ENCODE results near the gene ELFN2. TPM values are rescaled to one million over a fixed set of nuclear protein-coding genes. Genes with fewer than 3 reads are reported as not detected.

The ELFN2 gene
- polyA plus RNA-seq, 3 donors: 0.01 TPM; not detected in 2

- Histone ChIP-seq H3K79me2 (ENCODE audit: insufficient read depth, low read length) (no peaks in the 10 kb centered on the region), H4K20me1 (ENCODE audit: insufficient read depth, low read length) (no peaks in the 10 kb centered on the region), H3K4me1 (ENCODE audit: control insufficient read depth in 1 of 2, insufficient read depth in 2 of 2, low read length in 2 of 2) (peaks cover 13 to 17% of the 10 kb centered on the region in 2 donors), H3K4me3 (replicated peaks in 1 of 3; ENCODE audit: low read depth in 2 of 3, low read length in 3 of 3) (no peak overlapping the region), H3K4me2 (replicated peaks; ENCODE audit: extremely low read depth, low read length, poor library complexity, severe bottlenecking) (no peak overlapping the region), H3K36me3 (replicated peaks in 1 of 2; ENCODE audit: control insufficient read depth in 1 of 2, insufficient read depth in 2 of 2, low read length in 2 of 2) (no peaks in the 10 kb centered on the region), H2AFZ (ENCODE audit: insufficient read depth, low read depth, low read length, poor library complexity, severe bottlenecking) (no peak overlapping the region), H3K9me3 (replicated peaks in 1 of 2; ENCODE audit: control insufficient read depth in 1 of 2, insufficient read depth in 1 of 2, low read length in 2 of 2) (peaks cover 0 to 15% of the 10 kb centered on the region in 2 donors), H3K27me3 (ENCODE audit: control insufficient read depth in 2 of 2, insufficient read depth in 2 of 2, low read length in 2 of 2) (peaks cover 22 to 59% of the 10 kb centered on the region in 2 donors), H3K27ac (ENCODE audit: low read depth in 1 of 2, low read length in 2 of 2) (no peak overlapping the region), H3K9ac (ENCODE audit: insufficient read depth, low read length, poor library complexity, severe bottlenecking) (no peak overlapping the region)
- intact Hi-C loops (cut with micrococcal nuclease): loop anchor here in 1 of 2 donors (10.0 kb wide), 1 partner anchor 53 kb away; no protein-coding TSS in a partner anchor
- H3K4me1 Mint-ChIP-seq: peaks cover 7% of the 10 kb centered on the region
- H3K9me3 Mint-ChIP-seq: peaks cover 0 to 12% (median 3%) of the 10 kb centered on the region in 7 donors
- no peak overlapping the region for H3K27ac Mint-ChIP-seq
- TF ChIP-seq CTCF (IDR thresholded peaks at IDR 0.05): no peak
- DNase-seq: peak in 2 of 3 donors; percentile 40 to 48
- no peak overlapping the region for H3K4me3 Mint-ChIP-seq
- peaks cover 68 to 86% (median 68%) of the 10 kb centered on the region in 3 donors for H3K27me3 Mint-ChIP-seq (ENCODE audit: low read depth in 3 of 3)
- peaks cover 0 to 8% of the 10 kb centered on the region in 2 donors for H3K36me3 Mint-ChIP-seq
- 67% methylated on average over 8 of the region's 9 CpGs for WGBS (ENCODE audit: insufficient coverage)
Observed at GRCh38 chr22:37331856-37332536, 95.3 kb downstream of the ELFN2 start.

- no peak overlapping the region for H3K4me3 ChIP-seq (replicated peaks in 1 of 3; ENCODE audit: low read depth in 2 of 3, low read length in 3 of 3)
- Mint-ChIP-seq H3K4me1 (peaks cover 11% of the 10 kb centered on the region), H3K4me3 (no peak overlapping the region), H3K9me3 (peaks cover 0 to 12% (median 3%) of the 10 kb centered on the region in 7 donors), H3K36me3 (peaks cover 0 to 10% of the 10 kb centered on the region in 2 donors), H3K27ac (no peak overlapping the region), H3K27me3 (ENCODE audit: low read depth in 3 of 3) (peaks cover 70 to 87% (median 70%) of the 10 kb centered on the region in 3 donors)
- H3K27ac ChIP-seq (ENCODE audit: low read depth in 1 of 2, low read length in 2 of 2): no peak overlapping the region
- no peaks in the 10 kb centered on the region for H4K20me1 ChIP-seq (ENCODE audit: insufficient read depth, low read length)
- no peak overlapping the region for H3K4me2 ChIP-seq (replicated peaks; ENCODE audit: extremely low read depth, low read length, poor library complexity, severe bottlenecking)
- H3K4me1 ChIP-seq (ENCODE audit: control insufficient read depth in 1 of 2, insufficient read depth in 2 of 2, low read length in 2 of 2): peaks cover 13 to 17% of the 10 kb centered on the region in 2 donors
- TF ChIP-seq CTCF (IDR thresholded peaks at IDR 0.05): no peak
- H3K27me3 ChIP-seq (ENCODE audit: control insufficient read depth in 2 of 2, insufficient read depth in 2 of 2, low read length in 2 of 2): peaks cover 24 to 60% of the 10 kb centered on the region in 2 donors
- H3K79me2 ChIP-seq (ENCODE audit: insufficient read depth, low read length): no peaks in the 10 kb centered on the region
- no peak overlapping the region for H3K9ac ChIP-seq (ENCODE audit: insufficient read depth, low read length, poor library complexity, severe bottlenecking)
- no peak overlapping the region for H2AFZ ChIP-seq (ENCODE audit: insufficient read depth, low read depth, low read length, poor library complexity, severe bottlenecking)
- intact Hi-C loops (cut with micrococcal nuclease): loop anchor here in 1 of 2 donors (10.0 kb wide), 1 partner anchor 54 kb away; no protein-coding TSS in a partner anchor
- no peak for DNase-seq
- WGBS (ENCODE audit: insufficient coverage): 84% methylated on average over 4 of the region's 7 CpGs
- H3K9me3 ChIP-seq (replicated peaks in 1 of 2; ENCODE audit: control insufficient read depth in 1 of 2, insufficient read depth in 1 of 2, low read length in 2 of 2): peaks cover 0 to 15% of the 10 kb centered on the region in 2 donors
- no peaks in the 10 kb centered on the region for H3K36me3 ChIP-seq (replicated peaks in 1 of 2; ENCODE audit: control insufficient read depth in 1 of 2, insufficient read depth in 2 of 2, low read length in 2 of 2)
Observed at GRCh38 chr22:37331034-37331428, 96.2 kb downstream of the ELFN2 start.
